GM19372 (cell line): ENCODE measurements around the gene CLEC16A.

Experiments used
- ATAC-seq: cut with Tn5 transposase; IDR thresholded peaks from one replicate; pipeline ENCODE4 v1.9.1; 2021; ENCODE audit warnings: mild to moderate bottlenecking, low read depth, moderate library complexity; ENCODE audit not compliant: unreplicated experiment

Gene CLEC16A

DNA sequence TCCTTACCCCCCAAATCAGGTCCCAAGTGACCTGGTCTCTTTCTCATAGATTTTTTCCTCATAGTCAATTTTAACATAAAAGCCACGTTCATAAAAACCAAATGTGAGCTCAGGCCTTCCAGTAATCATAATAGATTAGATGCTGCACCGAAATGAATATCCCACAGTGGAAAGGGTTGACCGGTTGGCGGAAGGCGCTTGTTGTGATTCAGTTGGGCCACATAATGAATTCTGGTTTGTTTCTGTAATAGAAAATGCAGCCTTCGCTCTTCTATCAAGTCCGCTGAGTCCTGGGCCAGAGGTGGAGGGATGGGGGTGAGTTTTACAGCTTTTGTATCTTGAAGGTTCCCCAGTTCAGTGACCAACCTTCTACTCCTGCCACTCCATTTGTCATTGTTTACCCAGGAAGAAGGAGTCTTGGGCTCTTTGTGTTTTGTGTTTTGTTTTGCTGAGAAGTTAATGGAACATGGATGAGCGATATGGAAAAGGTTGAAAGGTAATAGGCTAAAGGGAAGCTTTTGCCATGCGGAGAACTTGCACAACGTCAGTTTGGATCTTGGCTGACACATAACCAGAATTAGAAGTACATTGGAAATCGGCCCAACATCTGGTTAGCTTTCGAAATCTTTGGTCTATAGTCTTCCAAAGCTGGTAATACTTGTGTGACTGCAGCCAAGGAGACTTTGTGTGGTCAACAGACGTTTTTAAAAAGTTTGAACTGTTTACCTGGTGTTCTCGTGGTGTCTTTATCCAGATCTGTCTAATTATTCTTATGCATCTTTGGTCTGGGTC lies 89.5 kb downstream of the CLEC16A start:
- no peak for ATAC-seq

DNA sequence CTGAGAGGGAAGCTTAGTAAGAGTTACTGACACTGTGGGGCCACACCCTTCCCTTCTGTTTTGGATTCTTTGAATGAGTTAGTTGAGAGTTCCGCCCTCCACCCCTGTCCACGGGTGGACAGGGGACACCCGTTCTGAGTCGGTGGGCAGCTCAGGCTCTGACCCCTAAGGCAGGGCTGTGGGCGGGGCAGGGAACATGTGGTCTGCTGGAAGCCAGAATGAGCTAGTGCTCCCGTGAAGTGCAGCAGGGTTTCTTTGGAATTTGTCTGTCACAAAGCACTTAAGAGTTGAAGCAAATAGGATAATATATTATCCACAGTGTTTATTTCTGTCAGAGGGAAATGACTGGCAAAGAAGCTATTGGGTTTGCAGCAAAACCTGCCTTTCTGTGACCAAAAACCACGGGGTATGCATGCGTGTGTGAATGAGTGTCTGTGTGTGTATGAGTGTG lies 90.1 kb downstream of the CLEC16A start:
- no peak for ATAC-seq

DNA sequence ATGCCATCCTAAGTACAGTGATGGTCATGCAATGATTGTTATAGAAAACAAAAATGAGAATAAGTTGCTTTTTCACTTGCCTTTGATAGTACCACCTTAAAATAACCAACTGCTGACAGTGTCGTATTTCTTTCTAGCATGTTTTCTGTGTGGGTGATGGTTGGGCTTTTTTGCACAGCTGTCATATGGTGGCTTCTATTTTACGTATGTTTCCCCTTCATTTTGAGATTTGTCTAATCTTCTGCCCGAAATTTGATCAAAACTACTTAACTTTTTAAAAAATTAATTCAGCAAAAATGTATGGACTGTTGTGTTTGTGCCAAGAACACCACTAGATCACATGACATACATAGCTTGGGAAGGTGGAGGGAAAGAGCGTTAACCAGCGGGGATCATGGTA lies 90.7 kb downstream of the CLEC16A start:
- ATAC-seq = no peak

DNA sequence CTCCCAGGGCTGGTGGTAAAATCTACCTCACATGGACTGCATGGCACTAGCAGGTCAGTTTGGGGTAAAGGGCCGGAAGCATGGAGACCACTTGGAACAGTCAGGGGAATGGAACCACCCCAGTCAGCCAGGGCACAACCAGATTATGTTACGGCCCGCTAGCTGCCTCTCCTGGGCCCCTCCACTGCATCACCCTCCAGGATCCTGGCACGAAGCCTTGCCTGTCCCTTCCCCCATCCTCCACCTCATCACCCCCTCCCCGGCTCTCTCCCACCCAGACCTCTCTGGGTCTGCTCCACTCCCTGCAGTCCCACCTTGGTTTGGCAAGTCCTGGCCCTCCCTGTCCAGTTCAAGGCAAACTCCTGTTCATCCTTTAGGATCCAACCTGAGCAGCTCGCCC lies 91.7 kb downstream of the CLEC16A start:
- no peak for ATAC-seq

DNA sequence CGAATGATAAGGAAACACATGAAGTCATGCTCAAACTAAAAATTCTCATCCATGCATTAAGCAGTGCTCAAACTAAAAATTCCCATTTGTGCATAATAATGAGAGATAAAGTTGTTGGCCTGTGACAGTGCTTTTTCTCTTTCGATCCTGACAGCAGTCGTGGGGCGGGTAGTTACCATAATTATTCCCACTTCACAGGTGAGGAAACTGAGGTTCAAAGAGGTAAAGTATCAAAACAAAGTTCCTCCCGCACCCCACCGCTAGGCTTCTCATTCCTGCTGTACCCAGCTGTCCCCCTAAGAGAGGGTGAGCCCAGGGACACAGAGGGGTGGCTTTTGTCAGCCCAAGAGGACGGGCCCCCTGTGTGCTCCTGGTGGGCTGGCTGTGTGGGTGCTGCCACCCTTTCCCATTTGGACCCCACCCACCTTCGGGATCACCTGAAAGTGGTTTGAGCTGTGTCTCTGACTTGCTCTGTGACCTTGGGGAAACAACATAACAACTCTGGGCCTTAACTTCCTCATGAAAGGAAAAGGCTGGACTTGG lies 92.6 kb downstream of the CLEC16A start:
- ATAC-seq = no peak

DNA sequence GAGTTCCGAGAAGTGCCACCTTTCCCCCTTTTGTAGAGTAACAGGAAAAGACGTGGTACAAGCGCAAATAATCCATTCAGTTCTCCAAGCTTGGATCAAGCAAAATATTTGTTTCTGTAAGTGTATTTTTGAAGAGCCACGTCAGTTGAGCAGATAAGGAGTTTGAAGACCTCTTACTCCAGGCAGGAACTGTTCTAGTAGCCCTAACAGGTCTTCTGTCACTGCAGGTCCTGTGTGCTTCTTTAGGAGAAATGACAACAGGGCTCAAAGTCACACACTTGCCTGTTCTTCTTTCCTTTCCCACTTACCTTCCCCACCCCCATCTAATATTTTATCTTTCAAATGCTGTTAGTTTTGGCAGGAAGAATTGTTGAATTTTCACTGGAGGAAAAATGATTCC lies 93.9 kb downstream of the CLEC16A start:
- no peak for ATAC-seq

DNA sequence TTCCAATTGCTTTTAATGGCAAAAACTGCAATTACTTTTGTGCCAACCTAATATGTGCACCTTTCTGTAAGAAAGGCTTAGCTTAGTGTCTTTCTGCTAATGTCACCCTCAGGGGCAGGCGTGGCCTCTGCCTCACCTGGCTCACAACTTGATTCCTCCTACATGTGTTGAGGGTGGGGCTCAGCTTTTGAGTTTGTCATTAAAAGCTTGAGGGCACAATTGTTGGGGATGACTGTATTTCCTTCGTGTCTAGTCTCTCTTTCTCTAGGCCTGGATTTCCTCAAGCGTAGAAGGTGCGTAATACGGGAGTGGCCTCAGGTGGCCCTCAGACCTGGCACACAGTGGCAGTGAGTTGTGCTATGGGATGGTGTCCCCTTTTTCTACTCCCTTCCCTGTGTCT lies 94.4 kb downstream of the CLEC16A start:
- no peak for ATAC-seq

DNA sequence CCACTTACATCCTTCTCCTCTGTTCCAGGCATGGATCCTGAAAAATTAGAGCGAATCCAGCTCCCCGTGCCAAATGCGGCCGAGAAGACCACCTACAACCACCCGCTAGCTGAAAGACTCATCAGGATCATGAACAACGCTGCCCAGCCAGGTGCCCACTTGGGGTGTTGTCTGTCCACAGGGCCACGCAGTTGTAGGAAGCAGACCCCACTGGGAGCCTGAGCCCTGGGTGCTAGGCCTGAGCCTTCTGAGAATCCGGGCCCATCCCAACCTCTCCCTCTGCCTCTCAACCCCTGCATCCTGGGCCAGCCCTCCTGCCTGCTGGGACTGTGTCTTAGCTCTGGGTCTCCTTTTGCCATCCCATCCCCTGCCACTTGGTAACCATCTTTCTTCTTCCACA lies 95.4 kb downstream of the CLEC16A start:
- ATAC-seq = no peak

DNA sequence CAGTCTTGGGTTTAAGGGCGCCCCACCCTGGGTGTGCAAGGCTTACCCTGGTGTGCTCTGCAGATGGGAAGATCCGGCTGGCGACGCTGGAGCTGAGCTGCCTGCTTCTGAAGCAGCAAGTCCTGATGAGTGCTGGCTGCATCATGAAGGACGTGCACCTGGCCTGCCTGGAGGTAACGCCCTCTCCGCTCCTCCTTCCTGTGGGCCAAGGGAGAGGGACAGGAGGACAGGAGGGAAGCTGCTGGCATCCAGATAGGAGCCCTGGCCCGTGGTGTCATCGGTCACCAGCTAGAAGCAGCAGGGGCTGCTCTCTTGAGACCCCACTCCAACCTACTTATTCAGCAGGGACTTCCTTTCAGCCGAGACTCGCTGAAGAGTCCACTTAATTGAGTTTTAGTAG lies 97.8 kb downstream of the CLEC16A start:
- no peak for ATAC-seq

DNA sequence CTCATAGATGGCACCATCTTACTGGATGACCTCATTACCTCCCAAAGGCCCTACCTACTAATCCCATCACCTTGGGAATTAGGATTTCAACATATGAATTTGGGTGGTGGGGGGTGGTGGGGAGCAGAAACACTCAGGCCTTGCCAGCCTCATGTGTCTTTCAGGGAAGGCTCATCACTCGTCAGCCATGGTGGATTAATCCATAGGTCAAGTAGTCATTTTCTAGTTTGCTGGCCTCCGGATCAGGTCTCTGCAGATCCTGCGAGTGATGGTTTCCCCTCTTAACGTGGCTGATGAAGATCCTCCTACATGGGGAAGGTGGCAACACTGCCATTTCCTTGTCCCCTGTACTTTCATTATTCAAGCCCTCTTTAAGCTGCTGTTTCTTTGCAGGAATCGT lies 101.1 kb downstream of the CLEC16A start:
- no peak for ATAC-seq

DNA sequence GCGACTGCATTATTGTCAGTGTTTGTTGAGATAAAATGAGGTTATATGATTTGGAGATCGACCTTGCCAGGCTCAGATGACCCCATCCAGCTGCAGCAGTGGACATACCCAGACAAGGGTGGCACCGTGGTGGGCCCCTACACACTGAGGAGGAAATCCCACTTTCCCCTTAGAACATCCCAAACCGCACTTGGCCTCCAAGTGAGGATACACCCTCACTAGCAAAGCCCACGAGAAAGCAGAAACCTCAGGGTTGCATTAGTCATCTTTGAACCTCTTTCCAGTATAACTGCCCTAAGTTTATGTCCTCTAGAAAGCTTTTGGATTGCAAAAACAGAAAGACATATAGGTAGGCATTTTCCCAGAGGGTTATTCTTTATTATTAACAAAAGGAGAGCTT lies 101.5 kb downstream of the CLEC16A start:
- no peak for ATAC-seq

DNA sequence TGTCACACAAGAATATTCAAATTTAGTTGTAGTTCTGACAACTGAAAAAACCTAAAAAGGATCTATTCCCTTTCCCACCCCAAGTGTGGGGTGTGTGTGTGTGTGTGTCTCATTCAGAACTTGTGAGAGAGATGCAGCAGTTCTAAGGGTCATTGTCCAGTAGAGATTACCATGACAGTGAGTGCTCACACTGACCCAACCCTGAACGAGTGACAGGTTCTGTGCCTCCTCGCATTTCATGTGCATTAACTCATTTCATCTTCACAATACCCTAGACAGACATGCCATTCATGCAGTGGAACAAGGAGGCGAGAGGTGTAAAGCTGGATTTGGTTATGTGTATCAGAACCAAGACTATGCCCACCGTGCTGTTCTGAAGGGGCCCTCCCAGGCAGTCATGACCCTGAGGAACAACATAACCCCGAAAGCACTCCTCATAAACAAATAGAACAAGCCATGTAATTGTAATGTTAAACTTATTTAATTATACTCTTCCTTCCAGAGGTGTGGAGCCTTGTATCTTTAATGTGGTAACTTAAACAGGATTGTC lies 102.1 kb downstream of the CLEC16A start:
- no peak for ATAC-seq

DNA sequence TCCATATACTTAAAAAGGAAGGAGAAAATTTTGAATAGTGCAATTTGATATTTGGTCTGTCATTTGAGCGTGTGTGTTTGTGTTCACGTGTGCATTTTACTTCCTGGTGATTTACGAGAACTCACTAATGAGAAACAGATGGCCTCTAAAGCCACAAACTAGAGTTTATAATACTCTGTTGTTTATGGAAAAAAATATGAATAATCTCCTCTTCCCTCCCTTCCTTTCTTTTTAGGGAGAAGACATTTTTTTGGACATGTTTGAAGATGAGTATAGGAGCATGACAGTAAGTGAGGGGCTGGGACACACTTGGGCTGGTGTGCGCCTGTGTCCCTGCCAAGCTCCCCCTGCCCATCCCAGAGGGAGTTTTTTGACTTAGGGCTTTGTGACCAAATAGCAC lies 102.7 kb downstream of the CLEC16A start:
- ATAC-seq = no peak

DNA sequence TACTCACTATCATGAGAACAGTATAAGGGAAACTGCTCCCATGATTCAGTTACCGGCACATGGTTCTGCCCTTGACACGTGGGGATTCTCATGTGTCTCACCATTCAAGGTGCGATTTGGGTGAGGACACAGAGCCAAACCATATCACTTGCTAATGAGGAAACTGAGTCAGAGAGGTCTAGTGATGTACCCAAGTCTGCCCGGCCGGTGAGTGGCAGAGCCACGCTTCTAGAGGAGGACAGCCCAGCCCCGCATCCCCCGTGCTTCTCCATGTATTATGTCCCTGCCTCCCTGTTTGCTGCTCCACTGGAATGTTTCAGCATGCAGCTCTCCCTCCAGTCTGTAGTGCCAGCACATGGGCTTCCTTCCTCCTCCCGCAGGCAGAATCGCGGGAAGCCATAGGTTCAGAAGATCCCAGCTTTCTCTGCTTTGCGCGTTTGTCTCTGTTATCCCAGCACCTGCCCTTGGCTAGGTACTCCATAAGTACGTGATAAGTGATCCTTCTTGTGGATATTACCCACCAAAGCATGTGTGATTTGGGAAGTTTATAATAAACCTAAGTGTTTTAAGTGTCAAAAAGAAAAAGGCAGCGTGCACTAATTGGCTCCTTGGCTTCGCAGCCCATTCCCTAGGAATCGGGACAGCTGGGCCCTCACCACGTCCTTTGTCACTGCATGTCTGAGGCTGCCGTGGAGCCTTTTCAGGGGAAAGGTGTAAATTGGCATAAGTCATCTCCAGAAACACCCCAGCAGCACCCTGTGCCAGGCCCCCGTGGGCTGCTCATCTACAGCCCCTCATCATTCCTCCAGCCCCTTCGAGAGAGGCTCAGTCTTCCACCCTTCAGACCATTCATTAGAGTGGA lies 103.8 kb downstream of the CLEC16A start:
- no peak for ATAC-seq

DNA sequence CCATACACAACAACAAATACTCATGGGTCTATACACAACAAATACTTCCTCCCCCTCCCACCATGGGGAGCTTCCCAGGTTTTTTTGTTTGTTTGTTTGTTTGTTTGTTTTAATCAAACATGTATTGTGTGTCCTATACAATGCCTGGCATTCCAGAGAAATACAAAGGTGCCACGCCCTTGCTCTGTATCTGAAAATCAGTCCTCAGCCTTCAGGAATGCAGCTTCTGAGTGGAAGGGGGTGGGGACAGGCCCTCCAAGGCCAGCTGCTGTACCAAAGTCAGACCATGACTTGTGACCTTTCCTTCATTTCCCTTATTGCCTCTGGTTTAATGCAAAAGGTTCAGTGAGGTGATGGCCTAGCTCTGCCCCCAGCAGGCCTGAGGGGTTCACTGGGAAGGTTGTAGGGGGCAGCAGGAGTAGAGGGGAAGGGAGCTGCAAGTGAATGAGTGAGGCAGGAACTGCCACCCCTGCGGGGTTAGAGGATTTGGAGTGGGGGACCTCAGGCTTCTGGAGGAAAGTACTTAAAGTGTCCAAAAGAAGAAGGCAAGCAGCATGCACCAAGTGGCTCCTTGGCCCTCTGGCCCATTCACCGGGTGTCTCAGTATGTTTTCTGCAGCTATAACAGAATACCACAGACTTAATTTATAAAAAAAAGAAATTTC lies 105.2 kb downstream of the CLEC16A start:
- ATAC-seq = no peak

DNA sequence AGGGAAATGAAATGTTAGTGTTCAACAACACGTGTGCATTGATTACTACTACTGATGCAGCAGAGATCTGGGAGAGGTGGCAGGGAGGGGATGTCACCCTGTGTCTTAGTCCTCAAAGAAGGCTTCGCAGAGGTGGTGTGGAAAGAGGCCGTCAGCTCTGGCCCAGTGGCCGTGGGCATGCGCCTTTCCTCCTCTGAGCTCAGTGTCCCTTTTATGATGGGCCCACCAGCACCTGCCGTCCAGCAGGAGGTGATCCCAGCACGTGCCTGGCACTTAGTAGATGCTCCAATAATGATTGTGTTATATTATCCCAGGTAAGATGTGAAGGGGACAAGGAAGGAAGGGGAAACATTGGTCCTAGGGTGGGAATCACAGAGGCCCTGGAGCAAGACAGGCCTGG lies 106.2 kb downstream of the CLEC16A start:
- no peak for ATAC-seq

DNA sequence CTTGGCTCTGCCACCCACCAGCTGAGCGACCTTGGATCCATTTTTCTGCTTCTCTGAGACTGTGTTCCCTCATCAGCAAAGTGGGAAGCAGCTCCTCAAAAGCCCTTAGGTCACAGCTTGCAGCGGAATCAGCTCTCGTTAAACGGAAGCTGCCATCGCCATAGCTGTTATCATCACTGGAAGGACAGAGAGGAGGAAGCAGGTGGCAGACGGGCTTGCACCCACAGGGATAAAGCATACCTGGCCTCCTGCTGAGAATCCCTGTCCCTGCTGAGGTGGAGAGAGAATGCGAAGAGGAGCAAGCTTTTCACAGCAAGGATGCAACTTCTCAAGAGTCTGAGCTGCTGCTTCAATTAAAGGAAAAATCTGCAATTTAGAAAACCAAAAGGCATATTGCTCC lies 106.6 kb downstream of the CLEC16A start:
- no peak for ATAC-seq

DNA sequence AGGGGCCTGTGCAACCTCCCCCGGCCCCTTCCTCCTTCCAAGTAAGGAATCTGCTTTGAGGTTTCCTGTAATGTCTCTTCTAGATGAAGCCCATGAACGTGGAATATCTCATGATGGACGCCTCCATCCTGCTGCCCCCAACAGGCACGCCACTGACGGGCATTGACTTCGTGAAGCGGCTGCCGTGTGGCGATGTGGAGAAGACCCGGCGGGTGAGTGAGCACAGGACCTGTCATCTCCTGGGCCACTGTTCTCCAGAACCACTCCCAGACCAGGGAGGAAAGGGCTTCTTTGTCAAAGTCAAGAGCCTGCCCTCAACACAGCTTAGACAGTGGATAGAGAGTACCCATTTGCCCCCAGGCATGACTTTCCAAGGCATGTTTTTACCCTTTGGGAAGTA lies 107.1 kb downstream of the CLEC16A start:
- no peak for ATAC-seq

DNA sequence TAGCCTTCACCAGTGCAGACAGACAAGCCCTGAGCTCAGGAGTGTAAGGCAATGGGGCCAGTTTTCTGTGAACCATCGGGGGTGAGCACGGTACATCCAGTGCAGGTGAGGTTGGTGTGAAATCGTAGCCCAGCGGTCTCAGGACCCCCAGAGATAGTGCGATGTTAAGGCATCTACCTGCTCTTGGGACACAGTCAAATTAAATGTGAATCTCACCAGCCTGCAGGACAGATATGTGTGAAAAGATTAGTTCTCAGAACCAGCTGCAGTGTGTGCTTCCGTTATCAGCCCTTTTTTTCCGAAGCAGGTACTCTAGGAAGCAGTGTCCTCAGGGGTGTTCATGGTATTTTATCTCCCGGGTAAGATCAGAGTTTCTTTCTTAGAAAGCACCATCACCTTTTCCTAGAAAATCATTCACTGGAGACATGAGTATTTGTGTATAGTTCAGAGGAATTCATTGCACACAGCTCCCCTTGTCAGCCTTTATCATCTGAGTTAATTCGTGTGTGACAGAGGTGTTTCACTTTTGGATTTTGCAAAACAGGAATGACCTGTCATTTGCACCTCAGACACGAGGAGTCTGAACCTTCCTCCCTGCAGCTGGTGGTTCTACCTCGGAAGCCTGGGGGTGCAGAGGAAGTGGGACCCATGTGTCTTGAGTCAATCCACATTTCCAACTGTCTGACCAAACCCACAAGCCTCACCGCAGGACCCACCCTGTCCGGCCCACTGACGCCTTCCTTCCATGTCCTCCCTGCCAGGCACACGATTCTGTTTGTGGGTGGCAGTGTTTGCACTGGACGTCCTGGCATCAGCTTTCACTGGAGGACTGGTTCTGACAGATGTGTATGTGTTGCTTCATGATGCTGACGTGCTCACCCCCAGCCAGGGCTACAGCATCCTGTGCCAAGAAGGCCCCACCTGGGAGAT lies 107.8 kb downstream of the CLEC16A start:
- peak; percentile 67 for ATAC-seq
